DOHH2 (cell line): Measurements from ENCODE around the gene CRACR2A.

ENCODE experiments used
- EZH2phosphoT487 ChIP-seq: fragments of 200-600 bp; sonication (generic); IDR thresholded peaks from 2 replicates; pipeline ENCODE4 v1.6.1; 2017; ENCODE audit warnings: borderline replicate concordance, mild to moderate bottlenecking, antibody characterized with exemption, low read length, moderate library complexity, mixed read lengths
- TF ChIP-seq, protein P1 (sequence below): fragments of 200-600 bp; sonication (generic); IDR thresholded peaks from one replicate; pipeline ENCODE4 v1.5.1; 2014; ENCODE audit warnings: antibody characterized with exemption, mild to moderate bottlenecking, low read depth, low read length; ENCODE audit not compliant: poor library complexity, severe bottlenecking

GRCh38 chr12:3587402-3588013, 165.4 kb downstream of the CRACR2A start:
- TF ChIP-seq, protein P1, sequence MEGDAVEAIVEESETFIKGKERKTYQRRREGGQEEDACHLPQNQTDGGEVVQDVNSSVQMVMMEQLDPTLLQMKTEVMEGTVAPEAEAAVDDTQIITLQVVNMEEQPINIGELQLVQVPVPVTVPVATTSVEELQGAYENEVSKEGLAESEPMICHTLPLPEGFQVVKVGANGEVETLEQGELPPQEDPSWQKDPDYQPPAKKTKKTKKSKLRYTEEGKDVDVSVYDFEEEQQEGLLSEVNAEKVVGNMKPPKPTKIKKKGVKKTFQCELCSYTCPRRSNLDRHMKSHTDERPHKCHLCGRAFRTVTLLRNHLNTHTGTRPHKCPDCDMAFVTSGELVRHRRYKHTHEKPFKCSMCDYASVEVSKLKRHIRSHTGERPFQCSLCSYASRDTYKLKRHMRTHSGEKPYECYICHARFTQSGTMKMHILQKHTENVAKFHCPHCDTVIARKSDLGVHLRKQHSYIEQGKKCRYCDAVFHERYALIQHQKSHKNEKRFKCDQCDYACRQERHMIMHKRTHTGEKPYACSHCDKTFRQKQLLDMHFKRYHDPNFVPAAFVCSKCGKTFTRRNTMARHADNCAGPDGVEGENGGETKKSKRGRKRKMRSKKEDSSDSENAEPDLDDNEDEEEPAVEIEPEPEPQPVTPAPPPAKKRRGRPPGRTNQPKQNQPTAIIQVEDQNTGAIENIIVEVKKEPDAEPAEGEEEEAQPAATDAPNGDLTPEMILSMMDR: no peak
- TF ChIP-seq EZH2phosphoT487: no peak
